Esophagus muscularis mucosa (tissue), 4 donors: Measurements from ENCODE around the gene VSIG4. TPM values are rescaled to one million over a fixed set of nuclear protein-coding genes. Genes with fewer than 3 reads are reported as not detected.

Experiments
- DNase-seq: peaks from one replicate; pipeline ENCODE4 v3.0.0-alpha.2; 2017; ENCODE audit errors: extremely low spot score
- H3K27ac ChIP-seq, 4 donors: fragments of 200-600 bp; sonication (generic); replicated peaks in 1 of 4; 1 replicate in 3 of 4; 2 replicates in 1 of 4; pipeline ENCODE4 v1.5.1; 2016 to 2019; ENCODE audit warnings: mild to moderate bottlenecking in 1 of 4
- H3K27me3 ChIP-seq, 4 donors: fragments of 200-600 bp; sonication (generic); one replicate each; pipeline versions ENCODE4 v1.5.1 to v1.6.0; 2016 to 2019
- H3K36me3 ChIP-seq, 4 donors: fragments of 200-600 bp; sonication (generic); one replicate each; pipeline ENCODE4 v1.5.1; 2016 to 2019
- H3K4me1 ChIP-seq, 4 donors: fragments of 200-600 bp; sonication (generic); one replicate each; pipeline ENCODE4 v1.5.1; 2016 to 2019
- H3K4me3 ChIP-seq, 4 donors: fragments of 200-600 bp; sonication (generic); 1 replicate in 2 of 4; 2 replicates in 2 of 4; pipeline ENCODE4 v1.5.1; 2016 to 2019; ENCODE audit warnings: mild to moderate bottlenecking in 4 of 4, moderate library complexity in 1 of 4
- H3K9me3 ChIP-seq, 4 donors: fragments of 200-600 bp; sonication (generic); 1 replicate in 3 of 4; 2 replicates in 1 of 4; pipeline ENCODE4 v1.5.1; 2016 to 2019
- EP300 ChIP-seq: sonication (generic); formaldehyde crosslinking; IDR thresholded peaks from one replicate; pipeline ENCODE4 v1.6.1; 2017; ENCODE audit warnings: antibody characterized with exemption
- POLR2A ChIP-seq: fragments of 450-650 bp; IDR thresholded peaks from one replicate; pipeline ENCODE4 v1.6.1; 2017; ENCODE audit warnings: antibody characterized with exemption, moderate library complexity, mild to moderate bottlenecking, low read depth
- POLR2AphosphoS5 ChIP-seq, 2 donors: sonication (generic); formaldehyde crosslinking; IDR thresholded peaks; one replicate each; pipeline ENCODE4 v1.6.1; 2017; ENCODE audit warnings: antibody characterized with exemption in 2 of 2
- WGBS: methylation state at CpG from one replicate; pipeline ENCODE4 v1.1.5; 2018; 5-methylcytosine and 5-hydroxymethylcytosine counted together
- intact Hi-C: fragments of 100-400 bp; cut with DNase I; formaldehyde crosslinking; loops from one replicate; pipeline ENCODE4 v1.15.1; 2023
- total RNA-seq, 4 donors: library from RNA; depleted of rRNA; stranded (reverse); fragments of >200 nt; gene quantifications; one replicate each; pipeline versions ENCODE4 v1.1.0 to v1.2.1, GENCODE V29; 2016
- TF ChIP-seq, protein P1 (sequence below), 3 experiments: fragments of 200-600 bp in 2 of 3; fragments of 450-650 bp in 1 of 3; sonication (generic) in 2 of 3; IDR thresholded peaks; one replicate each; pipeline ENCODE4 v1.5.1; 2017 to 2019; ENCODE audit warnings: antibody characterized with exemption in 3 of 3, mild to moderate bottlenecking in 2 of 3, moderate library complexity in 1 of 3

VSIG4 gene
- total RNA-seq, 4 donors from 2014 or later: 64.0 to 164 (median 114) TPM

GRCh38 chrX:66042307-66043077 lies 2.6 kb upstream of the VSIG4 start:
- H3K36me3 ChIP-seq: no peaks in the 10 kb centered on the region
- H3K4me1 ChIP-seq: no peaks in the 10 kb centered on the region
- no peak for DNase-seq
- WGBS: 51% methylated on average over 3 of the region's 3 CpGs
- no peaks in the 10 kb centered on the region for H3K27me3 ChIP-seq
- TF ChIP-seq POLR2AphosphoS5 (IDR thresholded peaks at IDR 0.05) (no peak), EP300 (no peak), POLR2A (no peak)
- TF ChIP-seq, protein P1, sequence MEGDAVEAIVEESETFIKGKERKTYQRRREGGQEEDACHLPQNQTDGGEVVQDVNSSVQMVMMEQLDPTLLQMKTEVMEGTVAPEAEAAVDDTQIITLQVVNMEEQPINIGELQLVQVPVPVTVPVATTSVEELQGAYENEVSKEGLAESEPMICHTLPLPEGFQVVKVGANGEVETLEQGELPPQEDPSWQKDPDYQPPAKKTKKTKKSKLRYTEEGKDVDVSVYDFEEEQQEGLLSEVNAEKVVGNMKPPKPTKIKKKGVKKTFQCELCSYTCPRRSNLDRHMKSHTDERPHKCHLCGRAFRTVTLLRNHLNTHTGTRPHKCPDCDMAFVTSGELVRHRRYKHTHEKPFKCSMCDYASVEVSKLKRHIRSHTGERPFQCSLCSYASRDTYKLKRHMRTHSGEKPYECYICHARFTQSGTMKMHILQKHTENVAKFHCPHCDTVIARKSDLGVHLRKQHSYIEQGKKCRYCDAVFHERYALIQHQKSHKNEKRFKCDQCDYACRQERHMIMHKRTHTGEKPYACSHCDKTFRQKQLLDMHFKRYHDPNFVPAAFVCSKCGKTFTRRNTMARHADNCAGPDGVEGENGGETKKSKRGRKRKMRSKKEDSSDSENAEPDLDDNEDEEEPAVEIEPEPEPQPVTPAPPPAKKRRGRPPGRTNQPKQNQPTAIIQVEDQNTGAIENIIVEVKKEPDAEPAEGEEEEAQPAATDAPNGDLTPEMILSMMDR (IDR thresholded peaks at IDR 0.05): no peak
- H3K4me3 ChIP-seq: no peak overlapping the region
- no peaks in the 10 kb centered on the region for H3K9me3 ChIP-seq
- H3K27ac ChIP-seq: no peak overlapping the region
- intact Hi-C loops: no loop called here

DNA sequence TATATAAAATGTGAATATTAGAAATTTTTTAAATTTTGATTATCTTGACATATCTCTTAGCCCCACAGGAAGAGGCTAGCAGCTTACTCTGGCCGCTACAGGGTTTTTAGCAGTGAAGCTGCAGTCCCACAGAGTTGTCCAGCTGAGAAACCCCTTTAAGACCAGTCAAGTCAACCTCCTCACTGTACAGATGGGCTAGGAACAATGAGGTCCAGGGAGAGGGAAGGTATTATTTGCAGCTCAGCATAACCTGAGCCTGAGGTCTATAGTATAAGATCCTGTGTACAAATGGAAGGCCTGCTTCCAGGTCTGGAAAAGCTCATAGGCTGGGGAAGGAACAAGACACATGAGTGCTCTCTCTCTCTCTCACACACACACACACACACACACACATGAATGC lies 1.8 kb downstream of the VSIG4 start:
- H3K27ac ChIP-seq: no peak overlapping the region
- TF ChIP-seq POLR2A (no peak), POLR2AphosphoS5 (IDR thresholded peaks at IDR 0.05) (no peak), EP300 (no peak)
- TF ChIP-seq, protein P1 (IDR thresholded peaks at IDR 0.05): no peak
- peak overlapping the region in 1 of 4 donors; percentile 7 for H3K4me3 ChIP-seq
- WGBS: 75% methylated on average over 1 of the region's 1 CpG
- DNase-seq: no peak
- intact Hi-C loops: no loop called here
- H3K27me3 ChIP-seq: no peaks in the 10 kb centered on the region
- no peaks in the 10 kb centered on the region for H3K9me3 ChIP-seq
- no peaks in the 10 kb centered on the region for H3K36me3 ChIP-seq
- no peaks in the 10 kb centered on the region for H3K4me1 ChIP-seq

DNA sequence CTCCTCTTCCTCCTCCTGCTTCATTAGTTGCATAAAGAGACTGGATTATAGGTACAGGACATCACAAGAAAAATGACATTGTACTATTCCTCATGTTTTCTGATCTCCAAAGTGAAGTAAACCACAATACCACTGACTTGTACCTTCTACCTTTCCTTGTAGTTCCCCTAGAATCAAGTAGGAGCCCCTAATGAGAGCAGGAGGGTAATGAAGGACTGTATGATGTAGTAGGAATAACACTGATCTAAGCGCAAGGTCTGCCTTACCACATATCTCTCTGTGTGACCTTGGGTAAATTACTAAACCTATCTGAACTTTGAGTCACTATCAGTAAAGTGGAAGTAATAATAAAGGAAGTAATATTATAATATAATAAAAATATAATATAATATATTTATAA lies 3.6 kb downstream of the VSIG4 start:
- Histone ChIP-seq H3K4me3 (no peak overlapping the region), H3K36me3 (no peaks in the 10 kb centered on the region), H3K27ac (no peak overlapping the region), H3K4me1 (no peaks in the 10 kb centered on the region), H3K27me3 (no peaks in the 10 kb centered on the region), H3K9me3 (no peaks in the 10 kb centered on the region)
- intact Hi-C loops: no loop called here
- WGBS: 100% methylated on average over 1 of the region's 1 CpG
- DNase-seq: no peak
- TF ChIP-seq POLR2A (no peak), EP300 (no peak), POLR2AphosphoS5 (IDR thresholded peaks at IDR 0.05) (no peak)
- TF ChIP-seq, protein P1 (IDR thresholded peaks at IDR 0.05): no peak

- no peaks in the 10 kb centered on the region for H3K4me1 ChIP-seq
- no peak overlapping the region for H3K27ac ChIP-seq
- TF ChIP-seq POLR2AphosphoS5 (IDR thresholded peaks at IDR 0.05): no peak
- TF ChIP-seq, protein P1 (IDR thresholded peaks at IDR 0.05): no peak
- no peak for TF ChIP-seq POLR2A
- no peak for TF ChIP-seq EP300
- H3K9me3 ChIP-seq: no peaks in the 10 kb centered on the region
- no peak for DNase-seq
- no peaks in the 10 kb centered on the region for H3K36me3 ChIP-seq
- peaks cover 0 to 2% (median 0%) of the 10 kb centered on the region in 4 donors for H3K27me3 ChIP-seq
- H3K4me3 ChIP-seq: no peak overlapping the region
- intact Hi-C loops: no loop called here
Observed at GRCh38 chrX:66035667-66036066, 4.2 kb downstream of the VSIG4 start.
